GM12878 (cell line): ENCODE results near the gene BRD2. TPM values are rescaled to one million over a fixed set of nuclear protein-coding genes. Genes with fewer than 3 reads are reported as not detected.

ENCODE experiments used
- BMI1 ChIP-seq: fragments of 450-650 bp; IDR thresholded peaks from 2 replicates; pipeline ENCODE4 v1.6.1; 2016; ENCODE audit warnings: mild to moderate bottlenecking, moderate library complexity, borderline replicate concordance
- FOS ChIP-seq: IDR thresholded peaks from 3 replicates; pipeline ENCODE4 v1.6.1; 2011; ENCODE audit warnings: borderline replicate concordance; ENCODE audit not compliant: insufficient read length; ENCODE audit errors: extremely low read depth
- GATAD2B ChIP-seq: fragments of 450-650 bp; conservative IDR thresholded peaks from 2 replicates; pipeline ENCODE4 v1.6.1; 2017; ENCODE audit warnings: low read depth, mild to moderate bottlenecking, moderate library complexity
- HDAC2 ChIP-seq: fragments of 200-600 bp; sonication (generic); IDR thresholded peaks from 2 replicates; pipeline ENCODE4 v1.6.1; 2017
- IKZF1 ChIP-seq: fragments of 450-650 bp; conservative IDR thresholded peaks from 2 replicates; pipeline ENCODE4 v1.6.1; 2017; ENCODE audit warnings: antibody characterized with exemption, mild to moderate bottlenecking
- KAT2A ChIP-seq: conservative IDR thresholded peaks from 2 replicates; pipeline ENCODE4 v1.6.1; 2011; ENCODE audit warnings: low read depth, low read length; ENCODE audit not compliant: control insufficient read depth
- NR2C1 ChIP-seq: fragments of 450-650 bp; IDR thresholded peaks from 2 replicates; pipeline ENCODE4 v1.6.1; 2017; ENCODE audit warnings: antibody characterized with exemption, mild to moderate bottlenecking, moderate library complexity
- PAX8 ChIP-seq: fragments of 450-650 bp; IDR thresholded peaks from 2 replicates; pipeline ENCODE4 v1.6.1; 2017; ENCODE audit warnings: mild to moderate bottlenecking, moderate library complexity
- RAD51 ChIP-seq: fragments of 450-650 bp; IDR thresholded peaks from 2 replicates; pipeline ENCODE4 v1.6.1; 2016; ENCODE audit warnings: moderate library complexity, mild to moderate bottlenecking, inconsistent platforms
- RELA ChIP-seq: fragments of 450-650 bp; IDR thresholded peaks from 2 replicates; pipeline ENCODE4 v1.8.0; 2014; ENCODE audit warnings: borderline replicate concordance; ENCODE audit not compliant: partially characterized antibody
- polyA plus RNA-seq, 11 experiments: library from polyadenylated mRNA; depleted of rRNA in 4 of 11; unstranded in 6 of 11; stranded (reverse) in 5 of 11; fragments of >200 nt; fragmentation: Nextera tagmentation in 4 of 11; fragmentation: Illumina TruSeq in 1 of 11; extraction: Ambion mirVana in 4 of 11; extraction: Trizol in 1 of 11; gene quantifications; 1 replicate in 1 of 11; 2 replicates in 10 of 11; pipeline versions ENCODE4 v1.2.1 to v1.2.3, GENCODE V29; 2011 to 2016; ENCODE audit warnings: inconsistent platforms in 2 of 11, missing spikeins in 2 of 11, low read depth in 1 of 11
- total RNA-seq, 4 experiments: library from RNA; depleted of rRNA in 3 of 4; stranded (reverse); fragments of >200 nt in 3 of 4; fragmentation: Illumina TruSeq in 1 of 4; extraction: Trizol in 1 of 4; gene quantifications; 2 replicates each; pipeline versions ENCODE4 v1.2.1 to v1.2.3, GENCODE V29; 2013 to 2021
- TF ChIP-seq, protein P1 (sequence below): fragments of 150-350 bp; IDR thresholded peaks from 2 replicates; pipeline ENCODE4 v1.6.1; 2014; ENCODE audit warnings: mild to moderate bottlenecking, low read depth, low read length
- TF ChIP-seq, protein P2 (sequence below): IDR thresholded peaks from 2 replicates; pipeline ENCODE4 v1.6.1; 2011; ENCODE audit warnings: low read depth, mild to moderate bottlenecking, low read length, moderate library complexity, borderline replicate concordance; ENCODE audit errors: extremely low read depth
- TF ChIP-seq, protein P3 (sequence below): fragments of 450-650 bp; IDR thresholded peaks from 2 replicates; pipeline ENCODE4 v1.6.1; 2017; ENCODE audit warnings: mild to moderate bottlenecking, moderate library complexity
- TF ChIP-seq, protein P4 (sequence below): IDR thresholded peaks from 2 replicates; pipeline ENCODE4 v1.6.1; 2012; ENCODE audit warnings: low read depth, low read length, improper control_type of control experiment
- TF ChIP-seq, protein P5 (sequence below): fragments of 450-650 bp; conservative IDR thresholded peaks from 2 replicates; pipeline ENCODE4 v1.6.1; 2017; ENCODE audit warnings: mild to moderate bottlenecking, moderate library complexity
- TF ChIP-seq, protein P6 (sequence below): fragments of 450-650 bp; IDR thresholded peaks from 2 replicates; pipeline ENCODE4 v1.6.1; 2018; ENCODE audit warnings: mild to moderate bottlenecking, low read depth, moderate library complexity; ENCODE audit not compliant: partially characterized antibody

Gene BRD2
- total and polyA plus RNA-seq, 10 of the 15 experiments (the other 5 are each of a cell fraction or from before 2014, with no cell fraction given), result 32.2 to 239 (median 139) TPM

DNA sequence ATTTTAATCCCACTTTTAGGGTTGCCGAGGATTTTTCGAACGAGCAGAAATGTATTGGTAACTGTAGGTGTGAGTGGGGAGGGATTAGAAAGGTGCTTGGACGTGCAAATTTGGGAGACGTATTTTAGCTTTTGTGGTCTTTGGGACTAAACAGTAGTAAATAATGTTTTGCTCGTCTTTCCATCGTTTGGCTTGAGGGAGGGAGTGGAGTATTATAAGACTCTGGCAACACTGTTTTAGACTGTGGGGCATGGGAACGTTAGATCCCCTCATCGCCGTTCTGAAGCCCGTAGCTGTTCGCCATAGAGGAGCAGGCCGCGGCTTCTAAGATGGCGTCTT lies 2.8 kb downstream of the BRD2 start (continued):
- 0 out of 2 replicates have a peak, but pooled peaks have one; percentile 44 for TF ChIP-seq GATAD2B
- TF ChIP-seq, protein P1, sequence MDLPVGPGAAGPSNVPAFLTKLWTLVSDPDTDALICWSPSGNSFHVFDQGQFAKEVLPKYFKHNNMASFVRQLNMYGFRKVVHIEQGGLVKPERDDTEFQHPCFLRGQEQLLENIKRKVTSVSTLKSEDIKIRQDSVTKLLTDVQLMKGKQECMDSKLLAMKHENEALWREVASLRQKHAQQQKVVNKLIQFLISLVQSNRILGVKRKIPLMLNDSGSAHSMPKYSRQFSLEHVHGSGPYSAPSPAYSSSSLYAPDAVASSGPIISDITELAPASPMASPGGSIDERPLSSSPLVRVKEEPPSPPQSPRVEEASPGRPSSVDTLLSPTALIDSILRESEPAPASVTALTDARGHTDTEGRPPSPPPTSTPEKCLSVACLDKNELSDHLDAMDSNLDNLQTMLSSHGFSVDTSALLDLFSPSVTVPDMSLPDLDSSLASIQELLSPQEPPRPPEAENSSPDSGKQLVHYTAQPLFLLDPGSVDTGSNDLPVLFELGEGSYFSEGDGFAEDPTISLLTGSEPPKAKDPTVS, result no peak
- TF ChIP-seq, protein P2, sequence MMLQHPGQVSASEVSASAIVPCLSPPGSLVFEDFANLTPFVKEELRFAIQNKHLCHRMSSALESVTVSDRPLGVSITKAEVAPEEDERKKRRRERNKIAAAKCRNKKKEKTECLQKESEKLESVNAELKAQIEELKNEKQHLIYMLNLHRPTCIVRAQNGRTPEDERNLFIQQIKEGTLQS, result no peak
- no peak for TF ChIP-seq HDAC2
- TF ChIP-seq KAT2A, result no peak
- TF ChIP-seq, protein P3, sequence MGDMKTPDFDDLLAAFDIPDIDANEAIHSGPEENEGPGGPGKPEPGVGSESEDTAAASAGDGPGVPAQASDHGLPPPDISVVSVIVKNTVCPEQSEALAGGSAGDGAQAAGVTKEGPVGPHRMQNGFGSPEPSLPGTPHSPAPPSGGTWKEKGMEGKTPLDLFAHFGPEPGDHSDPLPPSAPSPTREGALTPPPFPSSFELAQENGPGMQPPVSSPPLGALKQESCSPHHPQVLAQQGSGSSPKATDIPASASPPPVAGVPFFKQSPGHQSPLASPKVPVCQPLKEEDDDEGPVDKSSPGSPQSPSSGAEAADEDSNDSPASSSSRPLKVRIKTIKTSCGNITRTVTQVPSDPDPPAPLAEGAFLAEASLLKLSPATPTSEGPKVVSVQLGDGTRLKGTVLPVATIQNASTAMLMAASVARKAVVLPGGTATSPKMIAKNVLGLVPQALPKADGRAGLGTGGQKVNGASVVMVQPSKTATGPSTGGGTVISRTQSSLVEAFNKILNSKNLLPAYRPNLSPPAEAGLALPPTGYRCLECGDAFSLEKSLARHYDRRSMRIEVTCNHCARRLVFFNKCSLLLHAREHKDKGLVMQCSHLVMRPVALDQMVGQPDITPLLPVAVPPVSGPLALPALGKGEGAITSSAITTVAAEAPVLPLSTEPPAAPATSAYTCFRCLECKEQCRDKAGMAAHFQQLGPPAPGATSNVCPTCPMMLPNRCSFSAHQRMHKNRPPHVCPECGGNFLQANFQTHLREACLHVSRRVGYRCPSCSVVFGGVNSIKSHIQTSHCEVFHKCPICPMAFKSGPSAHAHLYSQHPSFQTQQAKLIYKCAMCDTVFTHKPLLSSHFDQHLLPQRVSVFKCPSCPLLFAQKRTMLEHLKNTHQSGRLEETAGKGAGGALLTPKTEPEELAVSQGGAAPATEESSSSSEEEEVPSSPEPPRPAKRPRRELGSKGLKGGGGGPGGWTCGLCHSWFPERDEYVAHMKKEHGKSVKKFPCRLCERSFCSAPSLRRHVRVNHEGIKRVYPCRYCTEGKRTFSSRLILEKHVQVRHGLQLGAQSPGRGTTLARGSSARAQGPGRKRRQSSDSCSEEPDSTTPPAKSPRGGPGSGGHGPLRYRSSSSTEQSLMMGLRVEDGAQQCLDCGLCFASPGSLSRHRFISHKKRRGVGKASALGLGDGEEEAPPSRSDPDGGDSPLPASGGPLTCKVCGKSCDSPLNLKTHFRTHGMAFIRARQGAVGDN, result 0 out of 2 replicates have a peak, but pooled peaks have one; percentile 57
- 0 out of 2 replicates have a peak, but pooled peaks have one; percentile 6 for TF ChIP-seq RAD51
- TF ChIP-seq NR2C1, result no peak; the same call in 1 of the 2 replicates
- TF ChIP-seq RELA, result no peak
- TF ChIP-seq FOS, result no peak
- TF ChIP-seq, protein P4, sequence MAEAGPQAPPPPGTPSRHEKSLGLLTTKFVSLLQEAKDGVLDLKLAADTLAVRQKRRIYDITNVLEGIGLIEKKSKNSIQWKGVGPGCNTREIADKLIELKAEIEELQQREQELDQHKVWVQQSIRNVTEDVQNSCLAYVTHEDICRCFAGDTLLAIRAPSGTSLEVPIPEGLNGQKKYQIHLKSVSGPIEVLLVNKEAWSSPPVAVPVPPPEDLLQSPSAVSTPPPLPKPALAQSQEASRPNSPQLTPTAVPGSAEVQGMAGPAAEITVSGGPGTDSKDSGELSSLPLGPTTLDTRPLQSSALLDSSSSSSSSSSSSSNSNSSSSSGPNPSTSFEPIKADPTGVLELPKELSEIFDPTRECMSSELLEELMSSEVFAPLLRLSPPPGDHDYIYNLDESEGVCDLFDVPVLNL, result no peak
- TF ChIP-seq, protein P5, sequence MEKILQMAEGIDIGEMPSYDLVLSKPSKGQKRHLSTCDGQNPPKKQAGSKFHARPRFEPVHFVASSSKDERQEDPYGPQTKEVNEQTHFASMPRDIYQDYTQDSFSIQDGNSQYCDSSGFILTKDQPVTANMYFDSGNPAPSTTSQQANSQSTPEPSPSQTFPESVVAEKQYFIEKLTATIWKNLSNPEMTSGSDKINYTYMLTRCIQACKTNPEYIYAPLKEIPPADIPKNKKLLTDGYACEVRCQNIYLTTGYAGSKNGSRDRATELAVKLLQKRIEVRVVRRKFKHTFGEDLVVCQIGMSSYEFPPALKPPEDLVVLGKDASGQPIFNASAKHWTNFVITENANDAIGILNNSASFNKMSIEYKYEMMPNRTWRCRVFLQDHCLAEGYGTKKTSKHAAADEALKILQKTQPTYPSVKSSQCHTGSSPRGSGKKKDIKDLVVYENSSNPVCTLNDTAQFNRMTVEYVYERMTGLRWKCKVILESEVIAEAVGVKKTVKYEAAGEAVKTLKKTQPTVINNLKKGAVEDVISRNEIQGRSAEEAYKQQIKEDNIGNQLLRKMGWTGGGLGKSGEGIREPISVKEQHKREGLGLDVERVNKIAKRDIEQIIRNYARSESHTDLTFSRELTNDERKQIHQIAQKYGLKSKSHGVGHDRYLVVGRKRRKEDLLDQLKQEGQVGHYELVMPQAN, result peak; percentile 62
- TF ChIP-seq BMI1, result peak; percentile 69
- TF ChIP-seq, protein P6, sequence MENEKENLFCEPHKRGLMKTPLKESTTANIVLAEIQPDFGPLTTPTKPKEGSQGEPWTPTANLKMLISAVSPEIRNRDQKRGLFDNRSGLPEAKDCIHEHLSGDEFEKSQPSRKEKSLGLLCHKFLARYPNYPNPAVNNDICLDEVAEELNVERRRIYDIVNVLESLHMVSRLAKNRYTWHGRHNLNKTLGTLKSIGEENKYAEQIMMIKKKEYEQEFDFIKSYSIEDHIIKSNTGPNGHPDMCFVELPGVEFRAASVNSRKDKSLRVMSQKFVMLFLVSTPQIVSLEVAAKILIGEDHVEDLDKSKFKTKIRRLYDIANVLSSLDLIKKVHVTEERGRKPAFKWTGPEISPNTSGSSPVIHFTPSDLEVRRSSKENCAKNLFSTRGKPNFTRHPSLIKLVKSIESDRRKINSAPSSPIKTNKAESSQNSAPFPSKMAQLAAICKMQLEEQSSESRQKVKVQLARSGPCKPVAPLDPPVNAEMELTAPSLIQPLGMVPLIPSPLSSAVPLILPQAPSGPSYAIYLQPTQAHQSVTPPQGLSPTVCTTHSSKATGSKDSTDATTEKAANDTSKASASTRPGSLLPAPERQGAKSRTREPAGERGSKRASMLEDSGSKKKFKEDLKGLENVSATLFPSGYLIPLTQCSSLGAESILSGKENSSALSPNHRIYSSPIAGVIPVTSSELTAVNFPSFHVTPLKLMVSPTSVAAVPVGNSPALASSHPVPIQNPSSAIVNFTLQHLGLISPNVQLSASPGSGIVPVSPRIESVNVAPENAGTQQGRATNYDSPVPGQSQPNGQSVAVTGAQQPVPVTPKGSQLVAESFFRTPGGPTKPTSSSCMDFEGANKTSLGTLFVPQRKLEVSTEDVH, result no peak
- no peak for TF ChIP-seq IKZF1
- peak; percentile 92 for TF ChIP-seq PAX8
